Prostate gland (tissue), 2 donors: ENCODE results near the gene AFF1. TPM values are rescaled to one million over a fixed set of nuclear protein-coding genes. Genes with fewer than 3 reads are reported as not detected.

Experiments used
- DNase-seq: peaks from one replicate; pipeline ENCODE4 v3.0.0-alpha.2; 2019; ENCODE audit warnings: low spot score
- H3K27ac ChIP-seq, 2 donors: fragments of 200-600 bp; sonication (generic); 2 replicates each; pipeline ENCODE4 v1.5.1; 2017 to 2019
- H3K27me3 ChIP-seq: fragments of 200-600 bp; sonication (generic); replicated peaks from 2 replicates; pipeline ENCODE4 v1.5.1; 2019; ENCODE audit not compliant: insufficient read depth
- H3K36me3 ChIP-seq, 2 donors: fragments of 200-600 bp; sonication (generic); 1 replicate in 1 of 2; 2 replicates in 1 of 2; pipeline versions ENCODE4 v1.5.1 to v1.8.1; 2017 to 2019
- H3K4me1 ChIP-seq: fragments of 200-600 bp; sonication (generic); replicated peaks from 2 replicates; pipeline ENCODE4 v1.5.1; 2019
- H3K4me3 ChIP-seq, 2 donors: fragments of 200-600 bp; sonication (generic); 2 replicates each; pipeline ENCODE4 v1.5.1; 2017 to 2019
- H3K9me3 ChIP-seq: fragments of 200-600 bp; sonication (generic); 2 replicates; pipeline ENCODE4 v1.5.1; 2017
- POLR2A ChIP-seq: fragments of 450-650 bp; IDR thresholded peaks from one replicate; pipeline ENCODE4 v1.6.1; 2016; ENCODE audit warnings: antibody characterized with exemption, mild to moderate bottlenecking
- POLR2AphosphoS5 ChIP-seq: sonication (generic); formaldehyde crosslinking; IDR thresholded peaks from one replicate; pipeline ENCODE4 v1.6.1; 2017; ENCODE audit warnings: antibody characterized with exemption
- WGBS: methylation state at CpG from one replicate; pipeline ENCODE4 v1.1.5; 2018; 5-methylcytosine and 5-hydroxymethylcytosine counted together
- intact Hi-C: fragments of 100-400 bp; cut with DNase I; formaldehyde crosslinking; loops from one replicate; pipeline ENCODE4 v1.14.2; 2022
- total RNA-seq, 2 donors: library from RNA; depleted of rRNA; stranded (reverse); fragments of >200 nt; gene quantifications; one replicate each; pipeline ENCODE4 v1.1.0, GENCODE V29; 2016
- TF ChIP-seq, protein P1 (sequence below), 4 experiments: fragments of 200-600 bp in 2 of 4; fragments of 450-650 bp in 2 of 4; sonication (generic) in 2 of 4; IDR thresholded peaks; 1 replicate in 3 of 4; 2 replicates in 1 of 4; pipeline ENCODE4 v1.5.1; 2016 to 2019; ENCODE audit warnings: antibody characterized with exemption in 4 of 4, mild to moderate bottlenecking in 2 of 4, moderate library complexity in 2 of 4

Gene AFF1
- total RNA-seq, 2 donors from 2014 or later, result 69.7 to 92.5 TPM

- no peak overlapping the region for H3K4me3 ChIP-seq
- DNase-seq, result no peak
- no peaks in the 10 kb centered on the region for H3K36me3 ChIP-seq
- H3K9me3 ChIP-seq, result no peaks in the 10 kb centered on the region
- no peaks in the 10 kb centered on the region for H3K4me1 ChIP-seq
- intact Hi-C loops, result loop anchor here (2.0 to 10.0 kb wide), 2 partner anchors 108 to 298 kb away; partner anchors contain the start of gene PTPN13
- TF ChIP-seq, protein P1, sequence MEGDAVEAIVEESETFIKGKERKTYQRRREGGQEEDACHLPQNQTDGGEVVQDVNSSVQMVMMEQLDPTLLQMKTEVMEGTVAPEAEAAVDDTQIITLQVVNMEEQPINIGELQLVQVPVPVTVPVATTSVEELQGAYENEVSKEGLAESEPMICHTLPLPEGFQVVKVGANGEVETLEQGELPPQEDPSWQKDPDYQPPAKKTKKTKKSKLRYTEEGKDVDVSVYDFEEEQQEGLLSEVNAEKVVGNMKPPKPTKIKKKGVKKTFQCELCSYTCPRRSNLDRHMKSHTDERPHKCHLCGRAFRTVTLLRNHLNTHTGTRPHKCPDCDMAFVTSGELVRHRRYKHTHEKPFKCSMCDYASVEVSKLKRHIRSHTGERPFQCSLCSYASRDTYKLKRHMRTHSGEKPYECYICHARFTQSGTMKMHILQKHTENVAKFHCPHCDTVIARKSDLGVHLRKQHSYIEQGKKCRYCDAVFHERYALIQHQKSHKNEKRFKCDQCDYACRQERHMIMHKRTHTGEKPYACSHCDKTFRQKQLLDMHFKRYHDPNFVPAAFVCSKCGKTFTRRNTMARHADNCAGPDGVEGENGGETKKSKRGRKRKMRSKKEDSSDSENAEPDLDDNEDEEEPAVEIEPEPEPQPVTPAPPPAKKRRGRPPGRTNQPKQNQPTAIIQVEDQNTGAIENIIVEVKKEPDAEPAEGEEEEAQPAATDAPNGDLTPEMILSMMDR (IDR thresholded peaks at IDR 0.05), result no peak
- TF ChIP-seq POLR2AphosphoS5, result no peak
- no peak for TF ChIP-seq POLR2A
- H3K27ac ChIP-seq, result peak overlapping the region; percentile 89 to 92
- WGBS, result 74% methylated on average over 19 of the region's 19 CpGs
- H3K27me3 ChIP-seq, result no peaks in the 10 kb centered on the region
Measured at GRCh38 chr4:86893136-86893535, 41.7 kb upstream of the AFF1 start.

- DNase-seq, result no peak
- intact Hi-C loops, result loop anchor here (1.0 to 10.0 kb wide), 2 partner anchors 110 to 396 kb away; no protein-coding TSS in a partner anchor
- Histone ChIP-seq H3K27me3 (no peaks in the 10 kb centered on the region), H3K4me3 (no peak overlapping the region), H3K27ac (no peak overlapping the region), H3K9me3 (no peaks in the 10 kb centered on the region), H3K4me1 (no peaks in the 10 kb centered on the region), H3K36me3 (no peaks in the 10 kb centered on the region)
- TF ChIP-seq POLR2A, result no peak
- TF ChIP-seq, protein P1 (IDR thresholded peaks at IDR 0.05), result no peak
- TF ChIP-seq POLR2AphosphoS5, result no peak
Measured at GRCh38 chr4:86894455-86894854, 40.4 kb upstream of the AFF1 start.

GRCh38 chr4:86895692-86896488, 38.9 kb upstream of the AFF1 start:
- TF ChIP-seq POLR2AphosphoS5, result peak; percentile 57
- TF ChIP-seq, protein P1 (IDR thresholded peaks at IDR 0.05), result peak; percentile 57 to 88 (median 82)
- no peak for TF ChIP-seq POLR2A
- Histone ChIP-seq H3K9me3 (no peaks in the 10 kb centered on the region), H3K4me3 (no peak overlapping the region), H3K4me1 (no peaks in the 10 kb centered on the region), H3K27ac (no peak overlapping the region), H3K36me3 (no peaks in the 10 kb centered on the region), H3K27me3 (no peaks in the 10 kb centered on the region)
- 63% methylated on average over 6 of the region's 6 CpGs for WGBS
- DNase-seq, result peak; percentile 58
- intact Hi-C loops, result loop anchor here (10.0 kb wide), 1 partner anchor 111 kb away; no protein-coding TSS in a partner anchor

- intact Hi-C loops, result loop anchor here (10.0 kb wide), 1 partner anchor 112 kb away; no protein-coding TSS in a partner anchor
- 16% methylated on average over 4 of the region's 4 CpGs for WGBS
Measured at GRCh38 chr4:86896596-86896995, 38.2 kb upstream of the AFF1 start.

More at GRCh38 chr4:86896596-86896995, 38.2 kb upstream of the AFF1 start:
- no peaks in the 10 kb centered on the region for H3K27me3 ChIP-seq
- H3K36me3 ChIP-seq, result no peaks in the 10 kb centered on the region
- no peaks in the 10 kb centered on the region for H3K9me3 ChIP-seq
- H3K4me1 ChIP-seq, result no peaks in the 10 kb centered on the region
- TF ChIP-seq POLR2A (no peak), POLR2AphosphoS5 (no peak)
- TF ChIP-seq, protein P1 (IDR thresholded peaks at IDR 0.05), result no peak
- H3K4me3 ChIP-seq, result no peak overlapping the region
- no peak overlapping the region for H3K27ac ChIP-seq
- DNase-seq, result no peak
